ENCODE measurements around the gene FAM83D.

DNA sequence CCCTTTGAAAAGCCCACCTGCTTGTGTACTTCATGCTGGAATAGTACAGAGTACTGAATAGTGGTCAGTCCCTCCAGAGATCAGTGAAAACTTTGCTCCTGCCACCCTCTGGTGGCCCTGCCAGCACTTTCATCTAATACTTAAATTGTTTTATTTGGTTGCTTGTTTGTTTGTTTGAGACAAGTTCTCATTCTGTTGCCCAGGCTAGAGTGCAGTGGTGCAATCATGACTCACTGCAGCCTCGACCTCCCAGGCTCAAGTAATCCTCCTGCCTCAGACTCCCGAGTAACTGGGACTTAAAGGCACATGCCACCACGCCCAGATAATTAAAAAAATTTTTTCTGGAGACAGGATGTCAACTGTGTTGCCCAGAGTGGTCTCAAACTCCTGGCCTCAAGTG is 9.1 kb downstream of the FAM83D start:
- TF ChIP-seq, protein P1, sequence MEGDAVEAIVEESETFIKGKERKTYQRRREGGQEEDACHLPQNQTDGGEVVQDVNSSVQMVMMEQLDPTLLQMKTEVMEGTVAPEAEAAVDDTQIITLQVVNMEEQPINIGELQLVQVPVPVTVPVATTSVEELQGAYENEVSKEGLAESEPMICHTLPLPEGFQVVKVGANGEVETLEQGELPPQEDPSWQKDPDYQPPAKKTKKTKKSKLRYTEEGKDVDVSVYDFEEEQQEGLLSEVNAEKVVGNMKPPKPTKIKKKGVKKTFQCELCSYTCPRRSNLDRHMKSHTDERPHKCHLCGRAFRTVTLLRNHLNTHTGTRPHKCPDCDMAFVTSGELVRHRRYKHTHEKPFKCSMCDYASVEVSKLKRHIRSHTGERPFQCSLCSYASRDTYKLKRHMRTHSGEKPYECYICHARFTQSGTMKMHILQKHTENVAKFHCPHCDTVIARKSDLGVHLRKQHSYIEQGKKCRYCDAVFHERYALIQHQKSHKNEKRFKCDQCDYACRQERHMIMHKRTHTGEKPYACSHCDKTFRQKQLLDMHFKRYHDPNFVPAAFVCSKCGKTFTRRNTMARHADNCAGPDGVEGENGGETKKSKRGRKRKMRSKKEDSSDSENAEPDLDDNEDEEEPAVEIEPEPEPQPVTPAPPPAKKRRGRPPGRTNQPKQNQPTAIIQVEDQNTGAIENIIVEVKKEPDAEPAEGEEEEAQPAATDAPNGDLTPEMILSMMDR (IDR thresholded peaks at IDR 0.05), result no peak
- TF ChIP-seq POLR2A (IDR thresholded peaks at IDR 0.05) (no peak), POLR2AphosphoS5 (IDR thresholded peaks at IDR 0.05) (no peak)
